IMR-90 (cell line): ENCODE measurements around the gene GGTA1. TPM values are rescaled to one million over a fixed set of nuclear protein-coding genes. Genes with fewer than 3 reads are reported as not detected.

Source experiments
- ATAC-seq: fragments of 200-7000 bp; cut with Tn5 transposase; 2 replicates; pipeline ENCODE4 v1.9.1; 2020; ENCODE audit warnings: low read depth, mild to moderate bottlenecking, moderate library complexity
- BruUV-seq: library from RNA; stranded (reverse); fragments of 400-500 nt; replicated peaks from 2 replicates; lab custom pipeline; 2021; lab: Mats Ljungman, UMichigan
- CTCF ChIA-PET: fragments of 300-600 bp; formaldehyde crosslinking; extraction: SDS; loops from one replicate; lab custom pipeline; 2021; ENCODE audit warnings: antibody characterized with exemption; lab: Yijun Ruan, JAX
- POLR2A ChIA-PET: fragments of 300-600 bp; sonication (Branson Sonifier 250); formaldehyde crosslinking; loops from one replicate; lab custom pipeline; 2022; ENCODE audit warnings: antibody characterized with exemption; ENCODE audit not compliant: unreplicated experiment; lab: Charles Lee
- DNase-seq: peaks from one replicate; pipeline ENCODE4 v3.0.0; 2013
- H2AFZ ChIP-seq: replicated peaks from 2 replicates; pipeline ENCODE3; 2013; ENCODE audit warnings: low read length, mild to moderate bottlenecking; ENCODE audit not compliant: poor library complexity
- H2AK5ac ChIP-seq: 2 replicates; pipeline ENCODE4 v1.6.1; 2013; ENCODE audit warnings: low read depth, low read length, inconsistent platforms
- H2AK9ac ChIP-seq: replicated peaks from 2 replicates; pipeline ENCODE3; 2013; ENCODE audit warnings: mild to moderate bottlenecking, low read depth, low read length, moderate library complexity; ENCODE audit not compliant: poor library complexity
- H2BK120ac ChIP-seq: 2 replicates; pipeline ENCODE4 v1.6.1; 2013; ENCODE audit warnings: low read depth, low read length, inconsistent platforms
- H2BK15ac ChIP-seq: 3 replicates; pipeline ENCODE4 v1.6.1; 2013; ENCODE audit warnings: low read depth, low read length, inconsistent platforms
- H2BK20ac ChIP-seq: 2 replicates; pipeline ENCODE4 v1.6.1; 2013; ENCODE audit warnings: low read depth, mild to moderate bottlenecking, inconsistent platforms, low read length, moderate library complexity
- H2BK5ac ChIP-seq: 2 replicates; pipeline ENCODE4 v1.6.1; 2013; ENCODE audit warnings: mild to moderate bottlenecking, low read depth, low read length, inconsistent platforms; ENCODE audit not compliant: poor library complexity, severe bottlenecking
- H3K14ac ChIP-seq: replicated peaks from 2 replicates; pipeline ENCODE4 v1.6.1; 2013; ENCODE audit warnings: low read depth, low read length, inconsistent platforms
- H3K18ac ChIP-seq: 2 replicates; pipeline ENCODE4 v1.6.1; 2013; ENCODE audit warnings: low read depth, low read length, control low read depth
- H3K23ac ChIP-seq: 2 replicates; pipeline ENCODE4 v1.6.1; 2013; ENCODE audit warnings: low read depth, low read length, inconsistent platforms
- H3K27ac ChIP-seq: 2 replicates; pipeline ENCODE4 v1.5.1; 2013; ENCODE audit warnings: mild to moderate bottlenecking, control low read depth, low read length; ENCODE audit not compliant: insufficient read depth
- H3K27me3 ChIP-seq: 2 replicates; pipeline ENCODE4 v1.6.1; 2013; ENCODE audit warnings: low read length; ENCODE audit not compliant: control insufficient read depth, insufficient read depth
- H3K36me3 ChIP-seq: 2 replicates; pipeline ENCODE4 v1.6.1; 2013; ENCODE audit warnings: low read length, mixed read lengths; ENCODE audit not compliant: control insufficient read depth, insufficient read depth
- H3K4ac ChIP-seq: 2 replicates; pipeline ENCODE4 v1.6.1; 2013; ENCODE audit warnings: low read depth, low read length, inconsistent platforms
- H3K4me1 ChIP-seq: 2 replicates; pipeline ENCODE4 v1.6.1; 2013; ENCODE audit warnings: low read length, mixed read lengths; ENCODE audit not compliant: control insufficient read depth, insufficient read depth
- H3K4me2 ChIP-seq: 2 replicates; pipeline ENCODE4 v1.6.1; 2013; ENCODE audit warnings: low read depth, mild to moderate bottlenecking, control low read depth, low read length, moderate library complexity
- H3K4me3 ChIP-seq: 2 replicates; pipeline ENCODE4 v1.5.1; 2013; ENCODE audit warnings: low read depth, mild to moderate bottlenecking, control low read depth, low read length, moderate library complexity; ENCODE audit not compliant: insufficient read depth
- H3K56ac ChIP-seq: 2 replicates; pipeline ENCODE4 v1.6.1; 2013; ENCODE audit warnings: low read length, inconsistent platforms; ENCODE audit not compliant: insufficient read depth; ENCODE audit errors: extremely low read depth
- H3K79me1 ChIP-seq, 2 experiments: 2 replicates each; pipeline ENCODE4 v1.6.1; 2013; ENCODE audit warnings: low read length in 2 of 2, inconsistent platforms in 1 of 2, low read depth in 1 of 2
- H3K9ac ChIP-seq: 2 replicates; pipeline ENCODE4 v1.6.1; 2013; ENCODE audit warnings: low read depth, low read length, control low read depth
- H3K9me1 ChIP-seq: 2 replicates; pipeline ENCODE4 v1.6.1; 2013; ENCODE audit warnings: low read length, inconsistent platforms; ENCODE audit not compliant: insufficient read depth
- H3K9me3 ChIP-seq: 2 replicates; pipeline ENCODE4 v1.6.1; 2013; ENCODE audit warnings: low read length; ENCODE audit not compliant: control insufficient read depth, insufficient read depth
- H4K20me1 ChIP-seq: 2 replicates; pipeline ENCODE4 v1.6.1; 2013; ENCODE audit warnings: low read length, inconsistent platforms; ENCODE audit not compliant: insufficient read depth
- H4K5ac ChIP-seq: 2 replicates; pipeline ENCODE4 v1.6.1; 2013; ENCODE audit warnings: mild to moderate bottlenecking, low read depth, low read length, control low read depth
- H4K8ac ChIP-seq, 2 experiments: 2 replicates each; pipeline ENCODE4 v1.6.1; 2013; ENCODE audit warnings: low read depth in 2 of 2, low read length in 2 of 2, control low read depth in 1 of 2, inconsistent platforms in 1 of 2
- H4K91ac ChIP-seq: 2 replicates; pipeline ENCODE4 v1.6.1; 2013; ENCODE audit warnings: low read depth, low read length, inconsistent platforms; ENCODE audit not compliant: insufficient read depth
- MXI1 ChIP-seq: IDR thresholded peaks from 2 replicates; pipeline ENCODE4 v1.6.1; 2012; ENCODE audit warnings: low read depth, mild to moderate bottlenecking, low read length, moderate library complexity, borderline replicate concordance
- WGBS, 2 experiments: methylation state at CpG; one replicate each; pipeline versions ENCODE4 v1.1.5 to v1.1.7; 2013; ENCODE audit warnings: missing lambda C conversion rate in 2 of 2; ENCODE audit not compliant: insufficient read length in 1 of 2; ENCODE audit errors: extremely low coverage in 2 of 2; 5-methylcytosine and 5-hydroxymethylcytosine counted together
- dilution Hi-C: fragments of 300-500 bp; cut with HindIII; formaldehyde crosslinking; loops from one replicate; pipeline ENCODE4 v1.14.3; 2018; ENCODE audit warnings: low sequenced_read_pairs; ENCODE audit not compliant: unreplicated experiment
- in situ Hi-C: fragments of 300-500 bp; cut with MboI; formaldehyde crosslinking; loops from 3 replicates; pipeline ENCODE4 v1.14.3; 2019; ENCODE audit warnings: low sequenced_read_pairs, inconsistent platforms, mixed read lengths
- intact Hi-C: fragments of 100-400 bp; cut with micrococcal nuclease; formaldehyde crosslinking; loops from 2 replicates; pipeline ENCODE4 v1.10.0; 2022
- polyA plus RNA-seq, 3 experiments: library from polyadenylated mRNA; depleted of rRNA; stranded (reverse); fragments of >200 nt; gene quantifications; 2 replicates each; pipeline ENCODE4 v1.2.3, GENCODE V29; 2012; ENCODE audit warnings: low replicate concordance in 1 of 3
- total RNA-seq: library from RNA; depleted of rRNA; stranded (reverse); fragments of >200 nt; gene quantifications from 2 replicates; pipeline ENCODE4 v1.2.3, GENCODE V29; 2012

GGTA1 gene
- total and polyA plus RNA-seq, 2 of the 4 experiments (the other 2 are of a cell fraction) = not detected

- ATAC-seq (no peak), DNase-seq (no peak)
- H3K9me1 ChIP-seq = no peaks in the 10 kb centered on the region
- H4K5ac ChIP-seq = no peak overlapping the region
- H3K9ac ChIP-seq = no peak overlapping the region
- no peak overlapping the region for H2BK15ac ChIP-seq
- no peak overlapping the region for H3K23ac ChIP-seq
- TF ChIP-seq MXI1 = no peak
- H3K14ac ChIP-seq = no peak overlapping the region
- no peaks in the 10 kb centered on the region for H3K9me3 ChIP-seq
- H3K56ac ChIP-seq = no peak overlapping the region
- dilution Hi-C loops = no loop called here
- no peak overlapping the region for H2BK5ac ChIP-seq
- H3K36me3 ChIP-seq = no peaks in the 10 kb centered on the region
- intact Hi-C loops = no loop called here
- H2AFZ ChIP-seq = no peak overlapping the region
- POLR2A ChIA-PET = no interaction called here
- 33% methylated on average over 1 of the region's 6 CpGs; no CpG with 5 or more reads in 1 of the 2 experiments for WGBS, 2 experiments
- no peaks in the 10 kb centered on the region for H4K20me1 ChIP-seq
- H3K27ac ChIP-seq = no peak overlapping the region
- no peaks in the 10 kb centered on the region for H3K79me1 ChIP-seq
- no peak overlapping the region for H3K4me3 ChIP-seq
- H2BK20ac ChIP-seq = no peak overlapping the region
- H2AK9ac ChIP-seq = no peak overlapping the region
- no peak overlapping the region for H4K8ac ChIP-seq
- H2BK120ac ChIP-seq = no peak overlapping the region
- H3K4me1 ChIP-seq = no peaks in the 10 kb centered on the region
- in situ Hi-C loops = no loop called here
- no peak overlapping the region for H3K18ac ChIP-seq
- no TSS peak for BruUV-seq
- H3K27me3 ChIP-seq = peaks cover 76% of the 10 kb centered on the region
- CTCF ChIA-PET = no interaction called here
- H4K91ac ChIP-seq = no peak overlapping the region
- no peak overlapping the region for H3K4me2 ChIP-seq
- no peak overlapping the region for H3K4ac ChIP-seq
- no peak overlapping the region for H2AK5ac ChIP-seq
These were observed 26.4 kb downstream of the GGTA1 start for GRCh38 chr9:121473229-121473628.
